Skeletal muscle tissue (tissue), 4 donors: ENCODE data around the gene RAB20. TPM values are rescaled to one million over a fixed set of nuclear protein-coding genes. Genes with fewer than 3 reads are reported as not detected.

Experiments used
- H3K27ac ChIP-seq: one replicate; pipeline ENCODE4 v1.7.0; 2013; ENCODE audit warnings: mild to moderate bottlenecking, low read depth, low read length, inconsistent platforms
- H3K27me3 ChIP-seq, 3 donors: one replicate each; pipeline ENCODE4 v1.7.0; 2013; ENCODE audit warnings: low read length in 3 of 3; ENCODE audit not compliant: control insufficient read depth in 3 of 3, insufficient read depth in 3 of 3
- H3K36me3 ChIP-seq, 3 donors: one replicate each; pipeline ENCODE4 v1.7.0; 2013; ENCODE audit warnings: low read length in 3 of 3; ENCODE audit not compliant: control insufficient read depth in 3 of 3, insufficient read depth in 3 of 3
- H3K4me1 ChIP-seq, 3 donors: one replicate each; pipeline ENCODE4 v1.7.0; 2013; ENCODE audit warnings: low read length in 3 of 3, mild to moderate bottlenecking in 3 of 3; ENCODE audit not compliant: control insufficient read depth in 3 of 3, insufficient read depth in 3 of 3
- H3K4me3 ChIP-seq, 3 donors: one replicate each; pipeline ENCODE4 v1.7.0; 2013; ENCODE audit warnings: low read length in 3 of 3
- H3K9ac ChIP-seq, 3 donors: one replicate each; pipeline ENCODE4 v1.7.0; 2013; ENCODE audit warnings: low read length in 3 of 3, mild to moderate bottlenecking in 3 of 3, moderate library complexity in 2 of 3, low read depth in 1 of 3
- H3K9me3 ChIP-seq, 3 donors: one replicate each; pipeline ENCODE4 v1.7.0; 2013; ENCODE audit warnings: low read length in 3 of 3; ENCODE audit not compliant: control insufficient read depth in 3 of 3
- total RNA-seq: library from RNA; depleted of rRNA; stranded (reverse); fragments of >200 nt; gene quantifications from one replicate; pipeline ENCODE4 v1.2.3, GENCODE V29; 2014
- donor health status: Osteomylitis.

RAB20 gene
- total RNA-seq, 1 donor from 2014 or later, result 7.3 TPM

DNA sequence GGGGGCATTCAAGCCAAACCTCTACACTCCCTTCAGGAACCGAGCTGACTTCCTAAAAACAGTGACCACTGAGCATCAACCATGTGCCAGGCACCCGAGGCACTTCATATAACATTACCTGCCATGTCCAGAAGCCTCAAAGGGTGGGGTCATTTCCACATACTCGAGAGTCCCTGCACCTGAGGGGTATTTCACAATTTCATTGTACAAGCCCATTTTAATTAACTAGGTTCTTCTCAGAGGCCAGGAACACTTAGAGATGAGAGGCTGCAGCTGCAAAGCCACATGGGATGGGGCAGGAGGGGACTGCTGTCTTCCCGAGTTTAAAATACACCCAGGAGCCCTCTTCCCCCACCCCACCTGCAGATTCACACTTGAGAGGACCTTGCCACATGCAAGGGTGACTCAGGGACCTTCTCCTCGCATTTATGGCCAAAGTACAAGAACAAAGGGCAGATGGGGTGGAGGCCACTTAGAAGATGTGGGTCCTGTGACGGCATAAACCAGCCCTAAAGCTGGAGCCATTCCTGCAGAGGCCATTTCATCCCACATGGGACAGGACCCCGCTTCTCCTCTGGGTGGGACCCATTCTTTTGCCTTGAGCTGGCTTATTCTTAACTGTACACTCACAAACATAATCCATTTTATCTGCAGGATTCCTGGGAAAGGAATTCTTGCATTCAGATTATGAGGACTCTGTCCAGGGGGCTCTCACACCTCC lies 43.9 kb downstream of the RAB20 start:
- Histone ChIP-seq H3K9me3 (no peaks in the 10 kb centered on the region), H3K27ac (no peak overlapping the region), H3K9ac (no peak overlapping the region), H3K4me1 (peaks cover 5 to 33% (median 20%) of the 10 kb centered on the region in 3 donors), H3K27me3 (no peaks in the 10 kb centered on the region), H3K4me3 (no peak overlapping the region), H3K36me3 (peaks cover 5 to 7% (median 6%) of the 10 kb centered on the region in 3 donors)

DNA sequence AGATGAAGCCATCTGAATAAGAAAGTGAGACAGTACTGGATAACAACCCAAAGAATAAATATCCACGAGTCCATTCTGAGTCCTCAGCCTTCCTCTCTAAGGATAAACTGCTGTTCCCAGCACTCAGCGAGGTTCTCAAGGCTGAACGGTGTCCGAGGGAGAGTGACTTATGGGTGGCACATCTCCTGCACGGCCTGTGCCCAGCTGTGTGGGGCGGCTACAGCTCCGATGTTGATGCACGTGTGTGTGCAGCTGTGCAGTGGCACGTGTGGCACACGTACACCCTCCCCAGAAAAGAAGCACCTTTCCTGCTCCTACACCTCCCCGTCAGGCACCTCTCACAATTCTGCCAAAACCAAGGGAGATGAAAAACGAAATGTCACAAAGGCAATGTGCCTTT lies 45.0 kb downstream of the RAB20 start:
- H3K36me3 ChIP-seq, result peaks cover 13 to 15% (median 14%) of the 10 kb centered on the region in 3 donors

DNA sequence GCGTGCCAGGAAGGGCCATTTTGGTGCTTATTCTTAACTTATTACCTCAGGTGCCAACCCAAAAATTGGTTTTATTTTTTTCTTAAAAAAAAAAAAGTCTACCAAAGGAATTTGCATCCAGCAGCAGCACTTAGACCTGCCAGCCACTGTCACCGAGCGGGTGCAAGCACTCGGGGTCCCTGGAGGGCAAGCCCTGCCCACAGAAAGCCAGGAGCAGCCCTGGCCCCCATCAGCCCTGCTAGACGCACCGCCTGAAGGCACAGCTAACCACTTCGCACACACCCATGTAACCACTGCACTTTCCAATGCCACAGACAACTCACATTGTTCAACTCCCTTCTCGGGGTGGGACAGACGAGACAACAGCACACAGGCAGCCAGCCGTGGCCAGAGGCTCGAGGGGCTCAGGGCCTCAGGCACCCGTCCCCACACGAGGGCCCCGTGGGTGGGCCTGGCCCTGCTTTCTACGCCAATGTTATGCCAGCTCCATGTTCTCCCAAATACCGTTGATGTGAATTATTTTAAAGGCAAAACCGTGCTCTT lies 49.3 kb downstream of the RAB20 start:
- Histone ChIP-seq H3K36me3 (peaks cover 15 to 40% (median 27%) of the 10 kb centered on the region in 3 donors), H3K27me3 (no peaks in the 10 kb centered on the region), H3K4me1 (peaks cover 11 to 22% (median 19%) of the 10 kb centered on the region in 3 donors), H3K9me3 (no peaks in the 10 kb centered on the region), H3K9ac (no peak overlapping the region), H3K4me3 (no peak overlapping the region), H3K27ac (no peak overlapping the region)

More for the DNA sequence above, 45.0 kb downstream of the RAB20 start:
- peaks cover 5 to 31% (median 19%) of the 10 kb centered on the region in 3 donors for H3K4me1 ChIP-seq
- H3K9me3 ChIP-seq, result no peaks in the 10 kb centered on the region
- no peak overlapping the region for H3K9ac ChIP-seq
- H3K4me3 ChIP-seq, result no peak overlapping the region
- no peak overlapping the region for H3K27ac ChIP-seq
- H3K27me3 ChIP-seq, result no peaks in the 10 kb centered on the region

DNA sequence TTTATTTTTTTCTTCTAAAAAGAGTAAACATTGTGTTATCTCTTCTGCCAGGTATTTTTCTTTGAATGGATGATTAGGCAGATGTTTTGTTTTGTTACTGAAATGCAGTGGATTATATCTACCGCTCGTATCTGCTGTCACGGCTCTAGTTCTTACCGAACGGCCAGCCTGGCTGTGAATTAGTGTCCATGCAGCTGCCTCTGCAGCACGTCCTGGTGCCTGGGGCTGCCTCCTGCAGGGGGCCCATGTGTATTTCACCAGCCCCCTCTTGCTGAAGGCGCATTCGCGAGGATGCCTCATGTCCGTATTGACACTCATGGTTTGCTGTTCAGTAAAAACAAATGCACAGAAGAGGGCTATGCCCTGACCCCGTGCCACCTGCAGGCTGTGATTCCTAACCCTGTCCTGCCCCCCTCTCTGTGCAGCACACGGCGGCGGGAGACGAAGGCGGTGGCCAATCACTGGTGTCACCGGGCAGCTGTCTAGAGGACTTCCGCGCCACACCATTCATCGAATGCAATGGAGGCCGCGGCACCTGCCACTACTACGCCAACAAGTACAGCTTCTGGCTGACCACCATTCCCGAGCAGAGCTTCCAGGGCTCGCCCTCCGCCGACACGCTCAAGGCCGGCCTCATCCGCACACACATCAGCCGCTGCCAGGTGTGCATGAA lies 49.9 kb downstream of the RAB20 start:
- Histone ChIP-seq H3K9ac (no peak overlapping the region), H3K4me3 (no peak overlapping the region), H3K9me3 (no peaks in the 10 kb centered on the region), H3K27ac (no peak overlapping the region), H3K36me3 (peaks cover 15 to 42% (median 27%) of the 10 kb centered on the region in 3 donors), H3K4me1 (peaks cover 17 to 28% (median 25%) of the 10 kb centered on the region in 3 donors), H3K27me3 (no peaks in the 10 kb centered on the region)

DNA sequence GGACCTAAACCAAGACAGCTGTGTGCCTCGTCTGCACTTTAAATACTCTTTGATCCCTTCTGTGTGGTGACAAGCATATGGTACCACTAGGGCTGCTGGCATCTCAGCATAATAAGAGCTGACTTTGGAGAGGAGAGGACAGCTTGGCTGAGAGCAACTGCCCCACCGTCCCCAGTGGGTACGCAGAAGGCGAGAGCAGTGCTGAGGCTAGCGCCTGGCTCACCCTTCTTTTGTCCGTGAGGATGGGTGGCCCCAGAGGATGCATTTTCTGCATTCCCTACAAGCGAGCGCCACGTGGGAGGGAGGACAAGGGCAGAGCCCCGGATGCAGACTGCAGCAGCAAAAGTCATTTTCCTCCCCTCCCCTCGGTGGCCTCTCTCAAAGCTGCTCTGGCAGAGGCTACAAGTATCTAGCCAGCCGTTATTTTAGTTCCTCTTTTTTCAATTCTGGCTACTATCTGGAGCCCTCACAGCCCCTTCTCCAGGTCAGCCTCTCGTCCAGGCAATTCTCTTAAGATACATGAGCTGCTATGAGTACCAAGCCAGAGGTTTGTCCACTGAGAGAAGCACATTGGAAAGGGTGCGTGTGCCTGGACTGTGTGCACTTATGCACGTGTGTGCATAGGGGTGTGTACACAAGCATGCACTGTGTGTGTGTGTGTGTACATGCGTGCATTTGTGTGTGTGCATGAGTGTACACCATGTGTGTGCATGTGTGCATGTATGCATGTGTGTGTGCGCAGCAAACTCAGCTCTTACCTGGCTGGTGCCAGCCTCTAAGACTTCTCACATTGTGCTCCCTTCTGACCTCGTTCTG lies 51.3 kb downstream of the RAB20 start:
- H3K36me3 ChIP-seq, result peaks cover 15 to 46% (median 31%) of the 10 kb centered on the region in 3 donors
- no peak overlapping the region for H3K27ac ChIP-seq
- peak overlapping the region in 1 of 3 donors; percentile 42 for H3K9ac ChIP-seq
- no peaks in the 10 kb centered on the region for H3K27me3 ChIP-seq
- H3K4me1 ChIP-seq, result peaks cover 18 to 32% (median 26%) of the 10 kb centered on the region in 3 donors
- no peaks in the 10 kb centered on the region for H3K9me3 ChIP-seq
- no peak overlapping the region for H3K4me3 ChIP-seq

DNA sequence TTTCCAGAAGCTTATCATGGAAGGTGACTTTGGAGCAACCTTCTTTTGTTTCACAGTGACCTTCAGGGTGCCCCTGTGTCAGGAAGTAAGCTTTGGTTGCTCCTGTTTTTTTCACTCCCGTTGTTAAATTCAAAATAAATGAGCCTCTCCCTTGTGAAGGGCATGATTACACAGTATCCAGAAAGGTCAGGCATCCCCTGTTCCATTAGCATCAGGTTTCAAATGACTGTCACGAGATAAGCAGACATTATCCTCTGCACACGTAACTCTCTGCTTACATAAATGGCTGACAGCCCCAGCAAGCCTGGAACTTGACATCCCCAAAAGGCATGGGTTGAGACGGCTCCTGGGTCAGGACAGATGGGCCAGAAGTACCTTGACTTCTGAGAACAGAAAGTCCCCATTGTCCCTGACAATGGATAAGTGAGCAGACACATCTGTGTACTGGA lies 52.0 kb downstream of the RAB20 start:
- Histone ChIP-seq H3K36me3 (peaks cover 15 to 46% (median 31%) of the 10 kb centered on the region in 3 donors), H3K27ac (no peak overlapping the region)

DNA sequence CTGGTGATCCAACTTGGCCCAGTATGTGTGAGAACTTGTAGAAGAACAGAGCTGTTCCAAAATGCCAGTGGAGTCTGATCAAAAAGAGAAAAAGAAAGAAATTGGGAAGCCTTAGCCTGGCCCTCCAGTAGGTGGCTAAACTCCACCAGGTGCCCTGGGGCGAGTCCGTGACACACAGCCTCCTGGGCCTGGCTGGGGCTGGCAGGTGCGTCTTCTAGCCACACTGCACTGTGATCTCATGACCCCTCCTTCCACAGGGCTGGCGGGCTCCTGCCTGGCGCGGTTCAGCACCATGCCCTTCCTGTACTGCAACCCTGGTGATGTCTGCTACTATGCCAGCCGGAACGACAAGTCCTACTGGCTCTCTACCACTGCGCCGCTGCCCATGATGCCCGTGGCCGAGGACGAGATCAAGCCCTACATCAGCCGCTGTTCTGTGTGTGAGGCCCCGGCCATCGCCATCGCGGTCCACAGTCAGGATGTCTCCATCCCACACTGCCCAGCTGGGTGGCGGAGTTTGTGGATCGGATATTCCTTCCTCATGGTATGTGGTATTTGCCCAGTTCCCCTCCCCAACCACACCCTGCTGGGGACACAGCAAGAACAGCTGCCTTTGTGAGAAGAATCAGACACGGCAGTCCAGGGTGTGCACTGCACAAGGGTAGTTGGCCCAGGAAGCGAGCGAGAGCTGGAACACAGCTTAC lies 53.7 kb downstream of the RAB20 start:
- peak overlapping the region in 2 of 3 donors; percentile 40 to 66 for H3K9ac ChIP-seq
- H3K4me3 ChIP-seq, result peak overlapping the region in 2 of 3 donors; percentile 18 to 63
- no peaks in the 10 kb centered on the region for H3K27me3 ChIP-seq
- H3K27ac ChIP-seq, result peak overlapping the region; percentile 69
- H3K36me3 ChIP-seq, result peaks cover 8 to 52% (median 34%) of the 10 kb centered on the region in 3 donors
- no peaks in the 10 kb centered on the region for H3K9me3 ChIP-seq
- peaks cover 18 to 40% (median 26%) of the 10 kb centered on the region in 3 donors for H3K4me1 ChIP-seq

More for the DNA sequence above, 52.0 kb downstream of the RAB20 start:
- Histone ChIP-seq H3K27me3 (no peaks in the 10 kb centered on the region), H3K9me3 (no peaks in the 10 kb centered on the region), H3K4me1 (peaks cover 18 to 32% (median 26%) of the 10 kb centered on the region in 3 donors), H3K4me3 (no peak overlapping the region), H3K9ac (peak overlapping the region in 1 of 3 donors; percentile 42)

DNA sequence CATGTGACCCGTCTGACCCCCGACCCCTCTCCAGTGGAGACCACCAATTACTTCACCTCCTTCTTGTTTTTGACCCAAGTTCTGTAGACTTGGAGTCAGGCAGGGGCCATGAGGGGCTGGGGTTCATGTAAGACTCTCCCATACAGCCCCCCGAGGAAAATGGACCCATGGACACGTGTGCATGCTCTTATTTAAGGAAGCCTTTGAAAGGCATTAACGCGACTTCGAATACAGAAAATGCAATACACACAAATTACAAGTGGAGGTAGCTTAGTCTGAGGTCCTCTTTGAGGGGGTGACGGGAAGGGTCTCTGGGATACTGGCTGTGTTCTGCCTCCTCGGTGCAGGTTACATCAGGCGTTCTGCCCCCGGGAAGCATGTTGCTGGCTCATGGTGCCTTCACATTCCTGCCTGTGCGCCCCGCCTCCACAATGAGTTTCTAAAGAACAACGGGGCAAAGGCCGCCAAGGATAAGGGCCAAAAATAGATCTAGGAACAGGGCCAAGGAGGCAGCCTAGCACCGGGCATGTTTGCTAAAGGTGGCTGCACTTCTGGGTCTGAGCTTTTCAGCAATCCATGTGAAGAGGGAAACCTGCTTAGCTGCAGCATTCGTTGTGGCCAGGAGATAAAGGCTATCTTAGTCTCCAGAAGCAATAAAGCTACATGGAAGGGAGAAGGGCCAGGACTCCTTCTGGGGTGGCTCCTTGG lies 54.5 kb downstream of the RAB20 start:
- peak overlapping the region; percentile 16 to 66 (median 40) for H3K9ac ChIP-seq
- H3K27me3 ChIP-seq, result no peaks in the 10 kb centered on the region
- peak overlapping the region in 2 of 3 donors; percentile 18 to 63 for H3K4me3 ChIP-seq
- peak overlapping the region; percentile 69 for H3K27ac ChIP-seq
- peaks cover 18 to 40% (median 26%) of the 10 kb centered on the region in 3 donors for H3K4me1 ChIP-seq
- peaks cover 2 to 46% (median 31%) of the 10 kb centered on the region in 3 donors for H3K36me3 ChIP-seq
- no peaks in the 10 kb centered on the region for H3K9me3 ChIP-seq
